Measurements from ENCODE around the gene HNRNPM.

HNRNPM gene

GRCh38 chr19:8526345-8527091 is 81.7 kb downstream of the HNRNPM start:
- Histone ChIP-seq H3K4me1 (ENCODE audit: low read length) (no peaks in the 10 kb centered on the region), H3K4me3 (ENCODE audit: low read length) (no peak overlapping the region), H4K20me1 (ENCODE audit: insufficient read depth, low read length) (no peaks in the 10 kb centered on the region), H3K79me2 (ENCODE audit: low read length) (no peaks in the 10 kb centered on the region), H3K27me3 (ENCODE audit: low read depth, low read length) (no peaks in the 10 kb centered on the region), H2AFZ (ENCODE audit: low read depth, low read length) (no peak overlapping the region), H3K9me3 (ENCODE audit: insufficient read depth, low read length) (no peaks in the 10 kb centered on the region), H3K27ac (ENCODE audit: low read length) (no peak overlapping the region), H3K4me2 (ENCODE audit: low read length) (no peak overlapping the region), H3K9ac (ENCODE audit: low read length) (no peak overlapping the region), H3K36me3 (replicated peaks; ENCODE audit: low read depth, low read length) (no peaks in the 10 kb centered on the region)
- no peak for TF ChIP-seq EZH2phosphoT487 (IDR thresholded peaks at IDR 0.05; ENCODE audit: low read depth)
- TF ChIP-seq CTCF (IDR thresholded peaks at IDR 0.05; ENCODE audit: low read depth, low read length) = no peak

- TF ChIP-seq EZH2phosphoT487 (IDR thresholded peaks at IDR 0.05; ENCODE audit: low read depth) (no peak), CTCF (IDR thresholded peaks at IDR 0.05; ENCODE audit: low read depth, low read length) (no peak)
- no peaks in the 10 kb centered on the region for H3K36me3 ChIP-seq (replicated peaks; ENCODE audit: low read depth, low read length)
- no peak overlapping the region for H3K27ac ChIP-seq (ENCODE audit: low read length)
- no peaks in the 10 kb centered on the region for H3K27me3 ChIP-seq (ENCODE audit: low read depth, low read length)
- H3K9ac ChIP-seq (ENCODE audit: low read length) = no peak overlapping the region
- H2AFZ ChIP-seq (ENCODE audit: low read depth, low read length) = no peak overlapping the region
- no peak overlapping the region for H3K4me2 ChIP-seq (ENCODE audit: low read length)
- no peaks in the 10 kb centered on the region for H3K9me3 ChIP-seq (ENCODE audit: insufficient read depth, low read length)
- H3K4me1 ChIP-seq (ENCODE audit: low read length) = no peaks in the 10 kb centered on the region
- H4K20me1 ChIP-seq (ENCODE audit: insufficient read depth, low read length) = no peaks in the 10 kb centered on the region
- H3K4me3 ChIP-seq (ENCODE audit: low read length) = no peak overlapping the region
- no peaks in the 10 kb centered on the region for H3K79me2 ChIP-seq (ENCODE audit: low read length)
Measured at GRCh38 chr19:8528500-8528899, 83.7 kb downstream of the HNRNPM start.

GRCh38 chr19:8529369-8530006 is 84.7 kb downstream of the HNRNPM start:
- TF ChIP-seq CTCF (IDR thresholded peaks at IDR 0.05; ENCODE audit: low read depth, low read length) (no peak), EZH2phosphoT487 (IDR thresholded peaks at IDR 0.05; ENCODE audit: low read depth) (no peak)
- no peaks in the 10 kb centered on the region for H4K20me1 ChIP-seq (ENCODE audit: insufficient read depth, low read length)
- no peak overlapping the region for H3K4me2 ChIP-seq (ENCODE audit: low read length)

GRCh38 chr19:8530061-8530679 is 85.4 kb downstream of the HNRNPM start:
- Histone ChIP-seq H3K9me3 (ENCODE audit: insufficient read depth, low read length) (no peaks in the 10 kb centered on the region), H3K79me2 (ENCODE audit: low read length) (no peaks in the 10 kb centered on the region), H3K27me3 (ENCODE audit: low read depth, low read length) (no peaks in the 10 kb centered on the region), H4K20me1 (ENCODE audit: insufficient read depth, low read length) (no peaks in the 10 kb centered on the region), H3K4me1 (ENCODE audit: low read length) (no peaks in the 10 kb centered on the region), H3K9ac (ENCODE audit: low read length) (no peak overlapping the region), H3K27ac (ENCODE audit: low read length) (no peak overlapping the region), H3K4me2 (ENCODE audit: low read length) (no peak overlapping the region), H3K4me3 (ENCODE audit: low read length) (no peak overlapping the region), H2AFZ (ENCODE audit: low read depth, low read length) (no peak overlapping the region), H3K36me3 (replicated peaks; ENCODE audit: low read depth, low read length) (no peaks in the 10 kb centered on the region)
- TF ChIP-seq EZH2phosphoT487 (IDR thresholded peaks at IDR 0.05; ENCODE audit: low read depth) = no peak
- no peak for TF ChIP-seq CTCF (IDR thresholded peaks at IDR 0.05; ENCODE audit: low read depth, low read length)

More at GRCh38 chr19:8529369-8530006, 84.7 kb downstream of the HNRNPM start:
- H3K36me3 ChIP-seq (replicated peaks; ENCODE audit: low read depth, low read length) = no peaks in the 10 kb centered on the region
- no peaks in the 10 kb centered on the region for H3K27me3 ChIP-seq (ENCODE audit: low read depth, low read length)
- H2AFZ ChIP-seq (ENCODE audit: low read depth, low read length) = no peak overlapping the region
- H3K79me2 ChIP-seq (ENCODE audit: low read length) = no peaks in the 10 kb centered on the region
- H3K9me3 ChIP-seq (ENCODE audit: insufficient read depth, low read length) = no peaks in the 10 kb centered on the region
- H3K4me3 ChIP-seq (ENCODE audit: low read length) = no peak overlapping the region
- H3K9ac ChIP-seq (ENCODE audit: low read length) = no peak overlapping the region
- no peaks in the 10 kb centered on the region for H3K4me1 ChIP-seq (ENCODE audit: low read length)
- H3K27ac ChIP-seq (ENCODE audit: low read length) = no peak overlapping the region
